HTERT RPE-1 (cell line): Measurements from ENCODE around the gene MGAT4C.
"Not testable (repeated sequence)": the region's sequence is repeated elsewhere in the genome, so short reads cannot be mapped to it uniquely, and the experiment has no call there.

Experiments
- in situ Hi-C: fragments of 300-500 bp; cut with MboI; formaldehyde crosslinking; loops from 4 replicates; pipeline ENCODE4 v1.14.3; 2020; ENCODE audit warnings: low sequenced_read_pairs

MGAT4C gene

GRCh38 chr12:86138770-86139169 lies 117.4 kb downstream of the MGAT4C start:
- in situ Hi-C loops = no loop called here

GRCh38 chr12:86137936-86138335 lies 118.3 kb downstream of the MGAT4C start:
- in situ Hi-C loops = no loop called here

- in situ Hi-C loops = no loop called here
Measured at GRCh38 chr12:86134561-86134960, 121.6 kb downstream of the MGAT4C start.

GRCh38 chr12:86126900-86127299 lies 129.3 kb downstream of the MGAT4C start:
- in situ Hi-C loops = not testable (repeated sequence)

GRCh38 chr12:86122846-86123468 lies 133.2 kb downstream of the MGAT4C start:
- in situ Hi-C loops = no loop called here

- in situ Hi-C loops = no loop called here
Measured at GRCh38 chr12:86118161-86118560, 138.0 kb downstream of the MGAT4C start.

- in situ Hi-C loops = no loop called here
Measured at GRCh38 chr12:86117711-86118110, 138.5 kb downstream of the MGAT4C start.

GRCh38 chr12:86104087-86104486 lies 152.1 kb downstream of the MGAT4C start:
- in situ Hi-C loops = no loop called here

GRCh38 chr12:86097161-86097560 lies 159.0 kb downstream of the MGAT4C start:
- in situ Hi-C loops = no loop called here

GRCh38 chr12:86091681-86092080 lies 164.5 kb downstream of the MGAT4C start:
- in situ Hi-C loops = no loop called here

GRCh38 chr12:86081843-86082242 lies 174.3 kb downstream of the MGAT4C start:
- in situ Hi-C loops = no loop called here

GRCh38 chr12:86059052-86059451 lies 197.1 kb downstream of the MGAT4C start:
- in situ Hi-C loops = not testable (repeated sequence)

GRCh38 chr12:86057092-86057845 lies 198.9 kb downstream of the MGAT4C start:
- in situ Hi-C loops = no loop called here

- in situ Hi-C loops = no loop called here
Measured at GRCh38 chr12:86052921-86053320, 203.3 kb downstream of the MGAT4C start.

GRCh38 chr12:86050010-86050409 lies 206.2 kb downstream of the MGAT4C start:
- in situ Hi-C loops = no loop called here

- in situ Hi-C loops = no loop called here
Measured at GRCh38 chr12:86044396-86044795, 211.8 kb downstream of the MGAT4C start.

GRCh38 chr12:86042062-86042461 lies 214.1 kb downstream of the MGAT4C start:
- in situ Hi-C loops = no loop called here

GRCh38 chr12:86018361-86018760 lies 237.8 kb downstream of the MGAT4C start:
- in situ Hi-C loops = no loop called here

- in situ Hi-C loops = no loop called here
Measured at GRCh38 chr12:86015026-86015425, 241.2 kb downstream of the MGAT4C start.

- in situ Hi-C loops = no loop called here
Measured at GRCh38 chr12:86006727-86007126, 249.5 kb downstream of the MGAT4C start.

- in situ Hi-C loops = no loop called here
Measured at GRCh38 chr12:85998074-85998473, 258.1 kb downstream of the MGAT4C start.

- in situ Hi-C loops = no loop called here
Measured at GRCh38 chr12:85996280-85996679, 259.9 kb downstream of the MGAT4C start.

GRCh38 chr12:85993746-85994145 lies 262.4 kb downstream of the MGAT4C start:
- in situ Hi-C loops = no loop called here
